Measurements from ENCODE around the gene UBE3D.

Gene UBE3D

DNA sequence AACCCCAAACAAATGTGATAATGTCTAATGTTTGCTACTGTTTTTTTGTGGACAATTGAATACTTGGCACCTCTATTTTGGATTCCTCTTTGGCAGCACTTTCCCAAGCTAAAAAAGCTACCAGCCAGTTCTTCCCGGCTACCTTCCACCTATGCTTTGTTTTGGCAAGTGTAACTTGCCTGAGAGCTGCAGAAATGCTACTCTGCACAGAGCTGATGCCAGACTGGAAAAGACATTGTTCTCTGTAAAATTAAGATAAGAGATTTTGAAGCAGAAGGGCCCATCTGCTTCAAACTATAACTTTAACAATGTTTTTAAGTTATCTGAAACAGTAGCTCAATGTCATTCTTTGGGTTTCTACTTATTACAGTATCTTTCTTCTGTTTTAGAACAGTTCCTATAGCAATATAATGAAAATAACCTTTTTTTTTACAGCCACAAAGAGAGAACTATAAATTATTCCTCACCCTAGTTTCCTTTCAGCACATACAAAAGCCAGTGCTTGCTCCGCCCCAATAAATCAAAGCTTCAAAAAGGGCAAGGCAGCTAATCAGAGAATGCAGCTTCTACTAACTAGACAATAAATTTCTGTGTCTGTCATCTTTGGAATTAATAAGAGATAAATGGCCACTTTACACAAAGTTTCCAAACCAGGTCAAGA is 183.1 kb downstream of the UBE3D start:
- Histone ChIP-seq H3K4me3 (ENCODE audit: insufficient read depth, low read depth, low read length) (no peak overlapping the region), H3K4me1 (ENCODE audit: control insufficient read depth, insufficient read depth, low read length) (peaks cover 7% of the 10 kb centered on the region), H3K27ac (ENCODE audit: insufficient read depth, low read depth, low read length, poor library complexity, severe bottlenecking) (no peak overlapping the region), H3K27me3 (ENCODE audit: control insufficient read depth, insufficient read depth, low read length, poor library complexity, severe bottlenecking) (no peaks in the 10 kb centered on the region), H3K9me3 (ENCODE audit: control insufficient read depth, low read length) (no peaks in the 10 kb centered on the region), H3K36me3 (ENCODE audit: control insufficient read depth, insufficient read depth, low read length) (no peaks in the 10 kb centered on the region)
- 90 to 91% methylated on average over 2 of the region's 2 CpGs for WGBS, 2 experiments

- 91 to 100% methylated on average over 1 of the region's 1 CpG for WGBS, 2 experiments
- no peak overlapping the region for H3K4me3 ChIP-seq (ENCODE audit: insufficient read depth, low read depth, low read length)
- H3K36me3 ChIP-seq (ENCODE audit: control insufficient read depth, insufficient read depth, low read length), result no peaks in the 10 kb centered on the region
- H3K9me3 ChIP-seq (ENCODE audit: control insufficient read depth, low read length), result no peaks in the 10 kb centered on the region
- H3K4me1 ChIP-seq (ENCODE audit: control insufficient read depth, insufficient read depth, low read length), result peaks cover 7% of the 10 kb centered on the region
- no peaks in the 10 kb centered on the region for H3K27me3 ChIP-seq (ENCODE audit: control insufficient read depth, insufficient read depth, low read length, poor library complexity, severe bottlenecking)
- no peak overlapping the region for H3K27ac ChIP-seq (ENCODE audit: insufficient read depth, low read depth, low read length, poor library complexity, severe bottlenecking)
These were observed 184.1 kb downstream of the UBE3D start for GRCh38 chr6:82881519-82881918.

DNA sequence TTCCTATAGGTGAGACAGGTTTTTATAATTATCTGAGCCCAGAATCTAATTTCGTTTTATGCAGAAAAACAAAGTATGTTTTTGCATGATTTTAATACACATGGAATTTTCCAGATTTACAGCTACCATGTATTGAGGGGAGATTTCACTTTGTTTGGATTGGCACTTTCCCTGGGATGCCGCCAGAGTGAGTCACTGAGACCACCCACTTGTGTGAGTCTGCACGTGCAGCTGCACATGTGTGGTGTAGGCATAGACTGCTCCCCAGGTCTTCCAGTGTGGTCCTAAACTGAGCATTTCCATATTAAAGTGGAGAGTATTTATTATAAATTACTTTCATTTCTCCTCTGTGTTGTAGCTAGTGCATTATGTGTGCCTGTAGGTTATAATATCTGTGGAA is 186.8 kb downstream of the UBE3D start:
- no peak overlapping the region for H3K27ac ChIP-seq (ENCODE audit: insufficient read depth, low read depth, low read length, poor library complexity, severe bottlenecking)
- H3K4me1 ChIP-seq (ENCODE audit: control insufficient read depth, insufficient read depth, low read length), result peaks cover 7% of the 10 kb centered on the region
- no peaks in the 10 kb centered on the region for H3K9me3 ChIP-seq (ENCODE audit: control insufficient read depth, low read length)
- H3K27me3 ChIP-seq (ENCODE audit: control insufficient read depth, insufficient read depth, low read length, poor library complexity, severe bottlenecking), result no peaks in the 10 kb centered on the region
- 83 to 90% methylated on average over 3 of the region's 3 CpGs for WGBS, 2 experiments
- no peak overlapping the region for H3K4me3 ChIP-seq (ENCODE audit: insufficient read depth, low read depth, low read length)
- no peaks in the 10 kb centered on the region for H3K36me3 ChIP-seq (ENCODE audit: control insufficient read depth, insufficient read depth, low read length)

- Histone ChIP-seq H3K36me3 (ENCODE audit: control insufficient read depth, insufficient read depth, low read length) (no peaks in the 10 kb centered on the region), H3K9me3 (ENCODE audit: control insufficient read depth, low read length) (no peaks in the 10 kb centered on the region), H3K27ac (ENCODE audit: insufficient read depth, low read depth, low read length, poor library complexity, severe bottlenecking) (no peak overlapping the region), H3K4me1 (ENCODE audit: control insufficient read depth, insufficient read depth, low read length) (peaks cover 6% of the 10 kb centered on the region), H3K4me3 (ENCODE audit: insufficient read depth, low read depth, low read length) (no peak overlapping the region), H3K27me3 (ENCODE audit: control insufficient read depth, insufficient read depth, low read length, poor library complexity, severe bottlenecking) (no peaks in the 10 kb centered on the region)
- WGBS, 2 experiments, result 89 to 94% methylated on average over 4 of the region's 4 CpGs
These were observed 188.1 kb downstream of the UBE3D start for GRCh38 chr6:82877213-82878195.

GRCh38 chr6:82875573-82876185 is 190.0 kb downstream of the UBE3D start:
- H3K4me1 ChIP-seq (ENCODE audit: control insufficient read depth, insufficient read depth, low read length), result no peaks in the 10 kb centered on the region
- H3K27ac ChIP-seq (ENCODE audit: insufficient read depth, low read depth, low read length, poor library complexity, severe bottlenecking), result no peak overlapping the region
- 89 to 90% methylated on average over 4 of the region's 4 CpGs for WGBS, 2 experiments
- no peaks in the 10 kb centered on the region for H3K9me3 ChIP-seq (ENCODE audit: control insufficient read depth, low read length)
- no peaks in the 10 kb centered on the region for H3K36me3 ChIP-seq (ENCODE audit: control insufficient read depth, insufficient read depth, low read length)
- H3K27me3 ChIP-seq (ENCODE audit: control insufficient read depth, insufficient read depth, low read length, poor library complexity, severe bottlenecking), result no peaks in the 10 kb centered on the region
- no peak overlapping the region for H3K4me3 ChIP-seq (ENCODE audit: insufficient read depth, low read depth, low read length)

DNA sequence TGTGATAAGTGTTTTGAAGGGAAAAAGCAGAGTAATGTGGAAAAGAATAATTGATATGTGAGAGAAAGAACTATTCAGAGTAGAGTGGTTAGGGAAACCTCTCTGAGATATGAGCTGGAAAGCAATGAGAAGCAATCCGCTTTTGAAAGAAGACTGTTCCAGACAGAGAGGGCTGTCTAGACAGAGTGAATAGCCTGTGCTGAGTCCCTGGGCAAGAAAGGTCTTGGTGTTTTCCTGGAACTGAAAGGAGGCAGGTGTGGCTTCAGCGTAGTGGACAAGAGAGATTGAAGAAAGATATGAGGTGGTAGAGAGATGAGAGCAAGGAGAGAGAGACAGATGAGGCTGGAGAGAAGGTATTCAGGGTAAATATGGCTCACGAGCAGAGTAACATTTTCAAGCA is 190.8 kb downstream of the UBE3D start:
- Histone ChIP-seq H3K4me3 (ENCODE audit: insufficient read depth, low read depth, low read length) (no peak overlapping the region), H3K27ac (ENCODE audit: insufficient read depth, low read depth, low read length, poor library complexity, severe bottlenecking) (no peak overlapping the region), H3K36me3 (ENCODE audit: control insufficient read depth, insufficient read depth, low read length) (no peaks in the 10 kb centered on the region), H3K4me1 (ENCODE audit: control insufficient read depth, insufficient read depth, low read length) (no peaks in the 10 kb centered on the region), H3K9me3 (ENCODE audit: control insufficient read depth, low read length) (no peaks in the 10 kb centered on the region), H3K27me3 (ENCODE audit: control insufficient read depth, insufficient read depth, low read length, poor library complexity, severe bottlenecking) (no peaks in the 10 kb centered on the region)
- WGBS, 2 experiments, result 94 to 95% methylated on average over 3 of the region's 3 CpGs

DNA sequence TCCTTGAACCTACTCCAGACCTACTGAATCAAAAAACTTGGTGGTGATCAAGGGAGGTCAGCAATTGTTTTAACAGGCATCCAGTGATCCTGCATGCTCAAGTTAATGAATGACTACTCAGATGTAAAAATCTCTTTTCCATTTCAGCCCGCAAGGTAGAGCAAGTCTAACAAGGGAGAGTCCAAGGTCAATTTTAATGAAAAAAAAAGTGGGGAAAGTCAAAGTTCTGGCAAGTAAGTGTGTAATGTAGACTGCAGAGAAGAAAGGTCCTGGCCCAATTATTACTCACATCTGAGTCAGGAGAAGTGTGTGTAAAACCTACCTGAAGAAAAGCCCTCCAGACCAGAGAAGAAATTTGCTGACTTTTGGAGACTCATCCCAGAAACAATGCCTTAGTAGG is 193.5 kb downstream of the UBE3D start:
- H3K27me3 ChIP-seq (ENCODE audit: control insufficient read depth, insufficient read depth, low read length, poor library complexity, severe bottlenecking), result no peaks in the 10 kb centered on the region
- WGBS, 2 experiments, result 100% methylated on average over 1 of the region's 1 CpG
- H3K9me3 ChIP-seq (ENCODE audit: control insufficient read depth, low read length), result no peaks in the 10 kb centered on the region
- H3K4me3 ChIP-seq (ENCODE audit: insufficient read depth, low read depth, low read length), result no peak overlapping the region
- H3K27ac ChIP-seq (ENCODE audit: insufficient read depth, low read depth, low read length, poor library complexity, severe bottlenecking), result no peak overlapping the region
- no peaks in the 10 kb centered on the region for H3K4me1 ChIP-seq (ENCODE audit: control insufficient read depth, insufficient read depth, low read length)
- H3K36me3 ChIP-seq (ENCODE audit: control insufficient read depth, insufficient read depth, low read length), result no peaks in the 10 kb centered on the region

GRCh38 chr6:82870582-82871172 is 195.0 kb downstream of the UBE3D start:
- no peaks in the 10 kb centered on the region for H3K36me3 ChIP-seq (ENCODE audit: control insufficient read depth, insufficient read depth, low read length)
- H3K27ac ChIP-seq (ENCODE audit: insufficient read depth, low read depth, low read length, poor library complexity, severe bottlenecking), result no peak overlapping the region
- 90 to 98% methylated on average over 2 of the region's 2 CpGs for WGBS, 2 experiments
- H3K4me3 ChIP-seq (ENCODE audit: insufficient read depth, low read depth, low read length), result no peak overlapping the region
- H3K4me1 ChIP-seq (ENCODE audit: control insufficient read depth, insufficient read depth, low read length), result no peaks in the 10 kb centered on the region
- no peaks in the 10 kb centered on the region for H3K9me3 ChIP-seq (ENCODE audit: control insufficient read depth, low read length)
- no peaks in the 10 kb centered on the region for H3K27me3 ChIP-seq (ENCODE audit: control insufficient read depth, insufficient read depth, low read length, poor library complexity, severe bottlenecking)

DNA sequence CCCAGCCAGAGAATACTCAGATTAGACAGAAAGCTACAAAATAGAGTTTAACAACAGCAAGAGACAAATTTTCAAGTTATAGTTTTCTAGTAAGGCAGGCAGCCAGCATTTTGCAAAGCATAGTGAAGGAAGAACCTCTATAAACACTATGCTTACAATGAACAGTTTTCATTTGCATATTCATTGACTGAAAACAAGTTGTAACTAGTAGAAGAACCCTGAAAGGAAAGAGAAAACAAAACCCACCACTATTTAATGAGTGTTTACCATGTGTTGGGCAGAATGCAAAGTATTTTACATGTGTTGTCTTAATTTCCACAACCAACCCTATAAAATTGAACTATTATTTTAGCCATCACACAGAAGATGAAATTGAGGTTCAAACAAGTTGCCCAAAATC is 196.1 kb downstream of the UBE3D start:
- Histone ChIP-seq H3K27ac (ENCODE audit: insufficient read depth, low read depth, low read length, poor library complexity, severe bottlenecking) (no peak overlapping the region), H3K27me3 (ENCODE audit: control insufficient read depth, insufficient read depth, low read length, poor library complexity, severe bottlenecking) (no peaks in the 10 kb centered on the region), H3K4me3 (ENCODE audit: insufficient read depth, low read depth, low read length) (no peak overlapping the region), H3K9me3 (ENCODE audit: control insufficient read depth, low read length) (no peaks in the 10 kb centered on the region), H3K36me3 (ENCODE audit: control insufficient read depth, insufficient read depth, low read length) (no peaks in the 10 kb centered on the region), H3K4me1 (ENCODE audit: control insufficient read depth, insufficient read depth, low read length) (no peaks in the 10 kb centered on the region)

- no peak overlapping the region for H3K4me3 ChIP-seq (ENCODE audit: insufficient read depth, low read depth, low read length)
- H3K4me1 ChIP-seq (ENCODE audit: control insufficient read depth, insufficient read depth, low read length), result no peaks in the 10 kb centered on the region
- H3K9me3 ChIP-seq (ENCODE audit: control insufficient read depth, low read length), result no peaks in the 10 kb centered on the region
- 97% methylated on average over 3 of the region's 3 CpGs for WGBS, 2 experiments
- H3K36me3 ChIP-seq (ENCODE audit: control insufficient read depth, insufficient read depth, low read length), result no peaks in the 10 kb centered on the region
- H3K27me3 ChIP-seq (ENCODE audit: control insufficient read depth, insufficient read depth, low read length, poor library complexity, severe bottlenecking), result no peaks in the 10 kb centered on the region
- H3K27ac ChIP-seq (ENCODE audit: insufficient read depth, low read depth, low read length, poor library complexity, severe bottlenecking), result no peak overlapping the region
These were observed 197.7 kb downstream of the UBE3D start for GRCh38 chr6:82867946-82868345.
